B cell (primary cell): Measurements from ENCODE around the gene NFAM1. TPM values are rescaled to one million over a fixed set of nuclear protein-coding genes. Genes with fewer than 3 reads are reported as not detected.

Experiments
- ATAC-seq: fragments of 200-7000 bp; cut with Tn5 transposase; one replicate; pipeline ENCODE4 v1.10.0; 2021; ENCODE audit warnings: low read depth, mild to moderate bottlenecking, moderate number of reproducible peaks, moderate library complexity
- CTCF ChIA-PET: fragments of 350-600 bp; sonication (Branson Sonifier 250); formaldehyde crosslinking; loops from one replicate; lab custom pipeline; 2021; ENCODE audit warnings: antibody characterized with exemption, inconsistent platforms; lab: Charles Lee
- POLR2A ChIA-PET: fragments of 350-600 bp; sonication (Branson Sonifier 250); formaldehyde crosslinking; loops from one replicate; lab custom pipeline; 2021; ENCODE audit warnings: antibody characterized with exemption; lab: Charles Lee
- DNase-seq: peaks from one replicate; pipeline ENCODE4 v3.0.0; 2013
- H2AFZ ChIP-seq: 2 replicates; pipeline ENCODE4 v1.6.1; 2012; ENCODE audit warnings: mild to moderate bottlenecking, low read depth, low read length; ENCODE audit not compliant: insufficient read depth, poor library complexity, severe bottlenecking
- H3K27ac ChIP-seq, 2 donors: 1 replicate in 1 of 2; 2 replicates in 1 of 2; pipeline ENCODE4 v1.5.1; 2012 to 2013; ENCODE audit warnings: low read length in 2 of 2, mild to moderate bottlenecking in 2 of 2, moderate library complexity in 1 of 2
- H3K27me3 ChIP-seq, 4 experiments: fragments of 200-600 bp in 1 of 4; sonication (generic) in 1 of 4; replicated peaks in 1 of 4; 1 replicate in 2 of 4; 2 replicates in 2 of 4; pipeline versions ENCODE4 v1.6.1 to v1.7.0; 2013 to 2016; ENCODE audit warnings: low read length in 3 of 4, mild to moderate bottlenecking in 2 of 4, mixed read lengths in 1 of 4, moderate library complexity in 1 of 4; ENCODE audit not compliant: insufficient read depth in 4 of 4, control insufficient read depth in 3 of 4; ENCODE audit errors: control extremely low read depth in 1 of 4
- H3K36me3 ChIP-seq, 2 experiments: replicated peaks in 1 of 2; 1 replicate in 1 of 2; 2 replicates in 1 of 2; pipeline versions ENCODE4 v1.6.1 to v1.7.1; 2013; ENCODE audit warnings: low read length in 1 of 2; ENCODE audit not compliant: insufficient read depth in 2 of 2, control insufficient read depth in 1 of 2; ENCODE audit errors: control extremely low read depth in 1 of 2, extremely low read depth in 1 of 2
- H3K4me1 ChIP-seq, 2 donors: fragments of 200-600 bp in 1 of 2; sonication (generic) in 1 of 2; 1 replicate in 1 of 2; 2 replicates in 1 of 2; pipeline versions ENCODE4 v1.5.1 to v1.6.1; 2013 to 2017; ENCODE audit warnings: low read length in 2 of 2; ENCODE audit not compliant: control insufficient read depth in 2 of 2, insufficient read depth in 2 of 2
- H3K4me2 ChIP-seq: replicated peaks from 2 replicates; pipeline ENCODE3; 2012; ENCODE audit warnings: mild to moderate bottlenecking, low read depth, low read length; ENCODE audit not compliant: poor library complexity, severe bottlenecking
- H3K4me3 ChIP-seq, 5 experiments: fragments of 200-600 bp in 1 of 5; sonication (generic) in 1 of 5; 1 replicate in 3 of 5; 2 replicates in 2 of 5; pipeline versions ENCODE4 v1.5.1 to v1.7.0; 2011 to 2016; ENCODE audit warnings: low read length in 4 of 5, mild to moderate bottlenecking in 4 of 5, low read depth in 2 of 5, control low read depth in 1 of 5, moderate library complexity in 1 of 5; ENCODE audit not compliant: insufficient read depth in 1 of 5; ENCODE audit errors: control extremely low read depth in 1 of 5, extremely low read depth in 1 of 5
- H3K79me2 ChIP-seq: fragments of 200-600 bp; sonication (generic); one replicate; pipeline ENCODE4 v1.6.0; 2016; ENCODE audit warnings: low read length; ENCODE audit not compliant: control insufficient read depth, insufficient read depth
- H3K9ac ChIP-seq: fragments of 200-600 bp; sonication (generic); 2 replicates; pipeline ENCODE4 v1.6.1; 2017; ENCODE audit warnings: mild to moderate bottlenecking, low read length, moderate library complexity
- H3K9me3 ChIP-seq, 3 donors: one replicate each; pipeline versions ENCODE4 v1.6.1 to v1.7.1; 2013; ENCODE audit warnings: low read length in 2 of 3; ENCODE audit not compliant: control insufficient read depth in 2 of 3, insufficient read depth in 1 of 3; ENCODE audit errors: control extremely low read depth in 1 of 3
- H4K20me1 ChIP-seq: 2 replicates; pipeline ENCODE4 v1.6.0; 2012; ENCODE audit warnings: mild to moderate bottlenecking, low read length; ENCODE audit not compliant: insufficient read depth, control insufficient read depth, poor library complexity, severe bottlenecking
- H3K27ac Mint-ChIP-seq: one replicate; pipeline ENCODE4 v1.8.0; 2021; ENCODE audit warnings: mixed read lengths
- H3K27me3 Mint-ChIP-seq: one replicate; pipeline ENCODE4 v1.8.0; 2021; ENCODE audit warnings: mixed read lengths
- H3K4me1 Mint-ChIP-seq: one replicate; pipeline ENCODE4 v1.8.0; 2021; ENCODE audit warnings: mixed read lengths
- H3K4me3 Mint-ChIP-seq: one replicate; pipeline ENCODE4 v1.8.0; 2021; ENCODE audit warnings: mixed read lengths
- H3K9me3 Mint-ChIP-seq: one replicate; pipeline ENCODE4 v1.8.0; 2022; ENCODE audit warnings: mixed read lengths; ENCODE audit not compliant: insufficient read depth
- CTCF ChIP-seq: fragments of 200-600 bp; IDR thresholded peaks from one replicate; pipeline ENCODE4 v1.8.0; 2022; ENCODE audit warnings: antibody characterized with exemption, mild to moderate bottlenecking
- EZH2 ChIP-seq: IDR thresholded peaks from 2 replicates; pipeline ENCODE4 v1.6.1; 2012; ENCODE audit warnings: borderline replicate concordance, low read depth, mild to moderate bottlenecking, moderate library complexity, low read length; ENCODE audit not compliant: insufficient read depth, poor library complexity, severe bottlenecking
- WGBS: methylation state at CpG from one replicate; pipeline ENCODE4 v1.1.5; 2013; ENCODE audit warnings: missing lambda C conversion rate; ENCODE audit not compliant: insufficient coverage; 5-methylcytosine and 5-hydroxymethylcytosine counted together
- intact Hi-C: fragments of 100-400 bp; cut with micrococcal nuclease; formaldehyde crosslinking; loops from one replicate; pipeline ENCODE4 v1.10.0; 2022
- polyA plus RNA-seq: library from polyadenylated mRNA; depleted of rRNA; stranded (reverse); fragments of >200 nt; gene quantifications from 2 replicates; pipeline ENCODE4 v1.2.3, GENCODE V29; 2012
- total RNA-seq, 2 donors: library from RNA; stranded (reverse); fragments of 120-200 nt in 1 of 2; gene quantifications; 1 replicate in 1 of 2; 2 replicates in 1 of 2; pipeline versions ENCODE4 v1.2.3 to v1.2.4, GENCODE V29; 2013 to 2022

The NFAM1 gene
- total and polyA plus RNA-seq, 2 donors (not counting 1 experiment from before 2014, with no cell fraction given): 0.27 to 0.52 TPM

GRCh38 chr22:42337356-42337755 is 94.8 kb downstream of the NFAM1 start:
- H3K27me3 ChIP-seq: peaks cover 0 to 36% (median 18%) of the 10 kb centered on the region in 4 experiments
- no peaks in the 10 kb centered on the region for H3K79me2 ChIP-seq
- Mint-ChIP-seq H3K4me1 (peaks cover 7% of the 10 kb centered on the region), H3K9me3 (no peaks in the 10 kb centered on the region), H3K27me3 (peaks cover 42% of the 10 kb centered on the region), H3K27ac (no peak overlapping the region), H3K4me3 (no peak overlapping the region)
- ChIA-PET CTCF (no interaction called here), POLR2A (no interaction called here)
- peaks cover 0 to 4% of the 10 kb centered on the region in 2 donors for H3K4me1 ChIP-seq
- no peak overlapping the region for H3K9ac ChIP-seq
- H3K4me3 ChIP-seq: no peak overlapping the region
- H3K36me3 ChIP-seq: no peaks in the 10 kb centered on the region
- no peak overlapping the region for H3K27ac ChIP-seq
- TF ChIP-seq CTCF (no peak), EZH2 (no peak)
- no peaks in the 10 kb centered on the region for H3K9me3 ChIP-seq
- H2AFZ ChIP-seq: no peak overlapping the region
- H3K4me2 ChIP-seq: no peak overlapping the region
- intact Hi-C loops: no loop called here
- ATAC-seq (no peak), DNase-seq (no peak)
- no peaks in the 10 kb centered on the region for H4K20me1 ChIP-seq

GRCh38 chr22:42336527-42337227 is 95.5 kb downstream of the NFAM1 start:
- H3K9ac ChIP-seq: no peak overlapping the region
- no peaks in the 10 kb centered on the region for H4K20me1 ChIP-seq
- H2AFZ ChIP-seq: no peak overlapping the region
- Mint-ChIP-seq H3K4me1 (peaks cover 2% of the 10 kb centered on the region), H3K4me3 (no peak overlapping the region), H3K27ac (no peak overlapping the region), H3K27me3 (peaks cover 41% of the 10 kb centered on the region), H3K9me3 (no peaks in the 10 kb centered on the region)
- no peaks in the 10 kb centered on the region for H3K36me3 ChIP-seq
- no peaks in the 10 kb centered on the region for H3K79me2 ChIP-seq
- intact Hi-C loops: no loop called here
- no peak overlapping the region for H3K4me3 ChIP-seq
- CTCF ChIA-PET: no interaction called here
- TF ChIP-seq EZH2 (no peak), CTCF (no peak)
- DNase-seq (no peak), ATAC-seq (no peak)
- POLR2A ChIA-PET: no interaction called here
- H3K27me3 ChIP-seq: peaks cover 0 to 32% (median 13%) of the 10 kb centered on the region in 4 experiments
- H3K4me1 ChIP-seq: peaks cover 0 to 4% of the 10 kb centered on the region in 2 donors
- H3K27ac ChIP-seq: no peak overlapping the region
- 88% methylated on average over 11 of the region's 11 CpGs for WGBS
- H3K4me2 ChIP-seq: no peak overlapping the region
- H3K9me3 ChIP-seq: peaks cover 0 to 4% (median 0%) of the 10 kb centered on the region in 3 donors
